Endothelial cell of umbilical vein (primary cell): Measurements from ENCODE around the gene SNX24. TPM values are rescaled to one million over a fixed set of nuclear protein-coding genes. Genes with fewer than 3 reads are reported as not detected.

ENCODE experiments used
- BruUV-seq: library from RNA; stranded (reverse); fragments of 400-500 nt; replicated peaks from 2 replicates; lab custom pipeline; 2021; lab: Mats Ljungman, UMichigan
- CTCF ChIA-PET: fragments of 300-600, 350-600 bp; sonication (Branson Sonifier 250); formaldehyde crosslinking; loops from one replicate; lab custom pipeline; 2021; ENCODE audit warnings: antibody characterized with exemption, inconsistent platforms; lab: Charles Lee
- POLR2A ChIA-PET: fragments of 300-600, 350-600 bp; sonication (Branson Sonifier 250); formaldehyde crosslinking; loops from one replicate; lab custom pipeline; 2021; ENCODE audit warnings: antibody characterized with exemption, inconsistent platforms; lab: Charles Lee
- DNase-seq: peaks from one replicate; pipeline ENCODE4 v3.0.0-alpha.2; 2011; ENCODE audit warnings: low read depth, low spot score
- FAIRE-seq: peaks from 2 replicates; lab custom pipeline; 2011; peaks lifted over from hg19 to GRCh38; lab: Jason Lieb, UNC
- H2AFZ ChIP-seq: 2 replicates; pipeline ENCODE4 v1.6.0; 2012; ENCODE audit warnings: low read depth, low read length, control low read depth, inconsistent platforms
- H3K27ac ChIP-seq: 2 replicates; pipeline ENCODE4 v1.5.1; 2011; ENCODE audit warnings: low read depth, mild to moderate bottlenecking, control low read depth, low read length, moderate library complexity; ENCODE audit not compliant: insufficient read depth
- H3K27me3 ChIP-seq, 2 experiments: 2 replicates each; pipeline versions ENCODE4 v1.6.0 to v1.6.1; 2011; ENCODE audit warnings: low read length in 2 of 2, mixed read lengths in 1 of 2; ENCODE audit not compliant: control insufficient read depth in 2 of 2, insufficient read depth in 2 of 2
- H3K36me3 ChIP-seq, 2 experiments: 2 replicates in 1 of 2; 3 replicates in 1 of 2; pipeline ENCODE4 v1.5.1; 2011; ENCODE audit warnings: low read length in 2 of 2, mild to moderate bottlenecking in 1 of 2, moderate library complexity in 1 of 2; ENCODE audit not compliant: control insufficient read depth in 2 of 2, insufficient read depth in 2 of 2; ENCODE audit errors: extremely low read depth in 1 of 2
- H3K4me1 ChIP-seq: 3 replicates; pipeline ENCODE4 v1.5.1; 2011; ENCODE audit warnings: mild to moderate bottlenecking, low read length; ENCODE audit not compliant: control insufficient read depth, insufficient read depth; ENCODE audit errors: extremely low read depth
- H3K4me2 ChIP-seq: 2 replicates; pipeline ENCODE4 v1.6.1; 2011; ENCODE audit warnings: low read length, control low read depth, mixed read lengths; ENCODE audit not compliant: insufficient read depth
- H3K4me3 ChIP-seq, 3 experiments: fragments of 200-600 bp in 1 of 3; sonication (generic), shearing (Covaris generic) in 1 of 3; replicated peaks in 1 of 3; 2 replicates each; pipeline ENCODE4 v1.5.1; 2011 to 2016; ENCODE audit warnings: control low read depth in 3 of 3, low read length in 3 of 3, mild to moderate bottlenecking in 2 of 3, inconsistent platforms in 1 of 3, low read depth in 1 of 3, moderate library complexity in 1 of 3; ENCODE audit not compliant: insufficient read depth in 1 of 3
- H3K79me2 ChIP-seq: 2 replicates; pipeline ENCODE4 v1.6.0; 2012; ENCODE audit warnings: low read length, inconsistent platforms; ENCODE audit not compliant: control insufficient read depth, insufficient read depth
- H3K9ac ChIP-seq: replicated peaks from 2 replicates; pipeline ENCODE3; 2011; ENCODE audit warnings: low read length, control low read depth; ENCODE audit not compliant: insufficient read depth; ENCODE audit errors: extremely low read depth
- H3K9me1 ChIP-seq: replicated peaks from 3 replicates; pipeline ENCODE4 v1.6.0; 2011; ENCODE audit warnings: mild to moderate bottlenecking, low read length; ENCODE audit not compliant: control insufficient read depth, insufficient read depth; ENCODE audit errors: extremely low read depth
- H3K9me3 ChIP-seq: replicated peaks from 2 replicates; pipeline ENCODE4 v1.5.1; 2012; ENCODE audit warnings: low read length, inconsistent platforms; ENCODE audit not compliant: control insufficient read depth, insufficient read depth
- H4K20me1 ChIP-seq: replicated peaks from 2 replicates; pipeline ENCODE3; 2011; ENCODE audit warnings: mild to moderate bottlenecking, low read length; ENCODE audit not compliant: control insufficient read depth, insufficient read depth; ENCODE audit errors: extremely low read depth
- CTCF ChIP-seq, 2 donors: IDR thresholded peaks; 1 replicate in 1 of 2; 2 replicates in 1 of 2; pipeline ENCODE4 v1.5.1; 2011; ENCODE audit warnings: low read length in 2 of 2, mild to moderate bottlenecking in 2 of 2, moderate library complexity in 2 of 2, control low read depth in 1 of 2, inconsistent platforms in 1 of 2, low read depth in 1 of 2; ENCODE audit not compliant: insufficient read depth in 1 of 2; ENCODE audit errors: extremely low read depth in 1 of 2
- EZH2 ChIP-seq: IDR thresholded peaks from 2 replicates; pipeline ENCODE4 v1.6.1; 2012; ENCODE audit warnings: borderline replicate concordance, low read depth, mild to moderate bottlenecking, moderate library complexity, low read length, inconsistent platforms; ENCODE audit not compliant: severe bottlenecking
- FOS ChIP-seq: IDR thresholded peaks from 2 replicates; pipeline ENCODE4 v1.6.1; 2011; ENCODE audit warnings: mild to moderate bottlenecking, low read length, moderate library complexity, borderline replicate concordance; ENCODE audit not compliant: insufficient read depth
- JUN ChIP-seq: IDR thresholded peaks from 2 replicates; pipeline ENCODE4 v1.6.1; 2011; ENCODE audit warnings: borderline replicate concordance, low read depth; ENCODE audit not compliant: insufficient read length, insufficient read depth
- MAX ChIP-seq: IDR thresholded peaks from 2 replicates; pipeline ENCODE4 v1.6.1; 2011; ENCODE audit not compliant: insufficient read depth, insufficient read length
- MYC ChIP-seq: IDR thresholded peaks from one replicate; pipeline ENCODE4 v1.6.1; 2011; ENCODE audit warnings: mild to moderate bottlenecking, low read depth, low read length
- POLR2A ChIP-seq: IDR thresholded peaks from 2 replicates; pipeline ENCODE4 v1.6.1; 2012; ENCODE audit warnings: low read depth, mild to moderate bottlenecking, control low read depth, low read length
- POLR2AphosphoS5 ChIP-seq: IDR thresholded peaks from 2 replicates; pipeline ENCODE4 v1.6.1; 2012; ENCODE audit warnings: low read depth, mild to moderate bottlenecking, control low read depth, low read length, moderate library complexity; ENCODE audit not compliant: insufficient read depth
- dilution Hi-C: fragments of 300-500 bp; cut with MboI; formaldehyde crosslinking; loops from one replicate; pipeline ENCODE4 v1.15.0; 2019; ENCODE audit warnings: low sequenced_read_pairs; ENCODE audit not compliant: extremely low pct_ligation_motif_present
- intact Hi-C: fragments of 100-400 bp; cut with micrococcal nuclease; formaldehyde crosslinking; loops from one replicate; pipeline ENCODE4 v1.10.0; 2022
- polyA plus RNA-seq, 4 experiments: library from polyadenylated mRNA; depleted of rRNA in 3 of 4; stranded (reverse) in 3 of 4; unstranded in 1 of 4; fragments of >200 nt; gene quantifications; 2 replicates each; pipeline versions ENCODE4 v1.2.1 to v1.2.3, GENCODE V29; 2011 to 2012; ENCODE audit warnings: missing spikeins in 1 of 4
- total RNA-seq: library from RNA; stranded (reverse); gene quantifications from 2 replicates; pipeline ENCODE4 v1.2.3, GENCODE V29; 2021

Gene SNX24
- total and polyA plus RNA-seq, 2 donors (not counting 3 experiments of a cell fraction or from before 2014, with no cell fraction given) = 2.9 to 14.9 TPM

GRCh38 chr5:122835681-122836080 lies 9.7 kb upstream of the SNX24 start:
- FAIRE-seq = no peak
- no peaks in the 10 kb centered on the region for H3K36me3 ChIP-seq
- no peaks in the 10 kb centered on the region for H3K9me3 ChIP-seq
- intact Hi-C loops = no loop called here
- TF ChIP-seq JUN (no peak), CTCF (IDR thresholded peaks at IDR 0.05; ENCODE audit: extremely low read depth in 1 of 2, insufficient read depth in 1 of 2, low read depth in 1 of 2, low read length in 2 of 2) (no peak), POLR2A (no peak), EZH2 (no peak), POLR2AphosphoS5 (no peak), FOS (no peak), MAX (no peak), MYC (no peak)
- no peaks in the 10 kb centered on the region for H4K20me1 ChIP-seq
- no peak overlapping the region for H3K27ac ChIP-seq
- no peaks in the 10 kb centered on the region for H3K79me2 ChIP-seq
- dilution Hi-C loops = no loop called here
- H2AFZ ChIP-seq = no peak overlapping the region
- no peak for DNase-seq
- no peaks in the 10 kb centered on the region for H3K4me1 ChIP-seq
- ChIA-PET POLR2A (no interaction called here), CTCF (interaction anchor here (1.9 kb wide), 1 partner anchor 10 kb away, joined by 7 read pairs; the partner anchor contains the start of gene SNX24)
- no peaks in the 10 kb centered on the region for H3K27me3 ChIP-seq
- no peak overlapping the region for H3K9ac ChIP-seq
- no peaks in the 10 kb centered on the region for H3K9me1 ChIP-seq
- no TSS peak for BruUV-seq
- H3K4me3 ChIP-seq = no peak overlapping the region
- no peak overlapping the region for H3K4me2 ChIP-seq
